ENCODE data around the gene TRIO. TPM values are rescaled to one million over a fixed set of nuclear protein-coding genes. Genes with fewer than 3 reads are reported as not detected.

Gene TRIO
- total RNA-seq, 1 experiment from 2014 or later = 68.4 TPM

DNA sequence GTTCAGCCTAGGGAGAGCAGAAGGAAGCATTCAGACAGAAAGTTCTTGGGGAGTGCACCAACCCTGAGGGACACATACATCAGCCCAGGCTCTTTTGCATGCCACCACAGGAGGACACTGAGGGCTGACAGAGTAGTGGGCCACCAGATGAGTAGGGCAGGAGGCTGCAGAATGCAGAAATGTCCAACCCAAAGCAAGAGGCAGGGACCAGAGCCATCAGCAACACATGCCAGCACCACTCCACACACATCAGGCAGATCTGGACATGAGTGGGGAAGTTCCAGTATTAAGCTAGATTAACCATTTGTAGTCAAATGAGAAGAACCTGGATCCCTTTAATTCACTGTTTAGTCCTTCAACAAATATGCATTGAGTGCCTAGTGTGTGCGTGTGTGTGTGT is 402.7 kb downstream of the TRIO start:
- CTCF ChIA-PET = no interaction called here
- no peaks in the 10 kb centered on the region for H3K79me2 ChIP-seq (ENCODE audit: insufficient read depth, low read length)
- peaks cover 0 to 6% of the 10 kb centered on the region in 2 experiments; a peak in 1 of 4 replicates for H3K9me3 ChIP-seq (ENCODE audit: control insufficient read depth in 1 of 2, insufficient read depth in 1 of 2, low read depth in 1 of 2, low read length in 2 of 2)
- BruUV-seq (replicated peaks) = no TSS peak
- H4K20me1 ChIP-seq (ENCODE audit: insufficient read depth) = no peaks in the 10 kb centered on the region
- H3K27me3 ChIP-seq (ENCODE audit: insufficient read depth, low read length) = peaks cover 25% of the 10 kb centered on the region; the same call in 1 of the 2 replicates
- no peak for TF ChIP-seq REST (IDR thresholded peaks at IDR 0.05; ENCODE audit: low read depth)
- no peak for TF ChIP-seq ZFX (IDR thresholded peaks at IDR 0.05)
- TF ChIP-seq MAX (IDR thresholded peaks at IDR 0.05) = no peak
- no peak for TF ChIP-seq POLR2A (IDR thresholded peaks at IDR 0.05; ENCODE audit: borderline replicate concordance, extremely low read depth, insufficient read depth, insufficient read length)
- no peak for TF ChIP-seq TCF7L2 (IDR thresholded peaks at IDR 0.05; ENCODE audit: borderline replicate concordance, extremely low read depth, insufficient read depth, insufficient read length)
- TF ChIP-seq EZH2 (IDR thresholded peaks at IDR 0.05) = no peak
- TF ChIP-seq POLR2AphosphoS5 (IDR thresholded peaks at IDR 0.05; ENCODE audit: low read depth, low read length) = no peak
- TF ChIP-seq, protein P1, sequence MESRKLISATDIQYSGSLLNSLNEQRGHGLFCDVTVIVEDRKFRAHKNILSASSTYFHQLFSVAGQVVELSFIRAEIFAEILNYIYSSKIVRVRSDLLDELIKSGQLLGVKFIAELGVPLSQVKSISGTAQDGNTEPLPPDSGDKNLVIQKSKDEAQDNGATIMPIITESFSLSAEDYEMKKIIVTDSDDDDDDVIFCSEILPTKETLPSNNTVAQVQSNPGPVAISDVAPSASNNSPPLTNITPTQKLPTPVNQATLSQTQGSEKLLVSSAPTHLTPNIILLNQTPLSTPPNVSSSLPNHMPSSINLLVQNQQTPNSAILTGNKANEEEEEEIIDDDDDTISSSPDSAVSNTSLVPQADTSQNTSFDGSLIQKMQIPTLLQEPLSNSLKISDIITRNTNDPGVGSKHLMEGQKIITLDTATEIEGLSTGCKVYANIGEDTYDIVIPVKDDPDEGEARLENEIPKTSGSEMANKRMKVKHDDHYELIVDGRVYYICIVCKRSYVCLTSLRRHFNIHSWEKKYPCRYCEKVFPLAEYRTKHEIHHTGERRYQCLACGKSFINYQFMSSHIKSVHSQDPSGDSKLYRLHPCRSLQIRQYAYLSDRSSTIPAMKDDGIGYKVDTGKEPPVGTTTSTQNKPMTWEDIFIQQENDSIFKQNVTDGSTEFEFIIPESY (IDR thresholded peaks at IDR 0.05; ENCODE audit: extremely low read depth, insufficient replicate concordance, low read length) = no peak
- TF ChIP-seq, protein P2, sequence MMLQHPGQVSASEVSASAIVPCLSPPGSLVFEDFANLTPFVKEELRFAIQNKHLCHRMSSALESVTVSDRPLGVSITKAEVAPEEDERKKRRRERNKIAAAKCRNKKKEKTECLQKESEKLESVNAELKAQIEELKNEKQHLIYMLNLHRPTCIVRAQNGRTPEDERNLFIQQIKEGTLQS (IDR thresholded peaks at IDR 0.05) = no peak
- no peak for TF ChIP-seq CBX3 (IDR thresholded peaks at IDR 0.05; ENCODE audit: low read depth)
- RAD21 ChIA-PET (ENCODE audit: low non-redundant PET in 1 of 2, low total read pairs in 2 of 2, uncharacterized antibody in 2 of 2, unreplicated experiment in 2 of 2) = no interaction called here
- no peaks in the 10 kb centered on the region for H3K9me2 ChIP-seq (ENCODE audit: insufficient read depth)
- intact Hi-C loops (cut with micrococcal nuclease) = no loop called here
- H3K27ac ChIP-seq (ENCODE audit: low read depth, low read length) = no peak overlapping the region
- H3K4me1 ChIP-seq (ENCODE audit: control insufficient read depth in 1 of 2, insufficient read depth in 2 of 2, low read length in 2 of 2) = no peaks in the 10 kb centered on the region
- no peak overlapping the region for H3K4me2 ChIP-seq (ENCODE audit: low read length)
- no peak overlapping the region for H2AFZ ChIP-seq (ENCODE audit: low read depth, low read length, poor library complexity, severe bottlenecking)
- no peak for ATAC-seq
- no peak overlapping the region for H3K4me3 ChIP-seq (replicated peaks in 1 of 2; ENCODE audit: low read depth in 1 of 2, low read length in 2 of 2)
- no peak for DNase-seq (ENCODE audit: low read depth, low spot score)
- H3K36me3 ChIP-seq (ENCODE audit: control insufficient read depth in 1 of 2, insufficient read depth in 2 of 2, low read length in 2 of 2) = no peaks in the 10 kb centered on the region
- H3K9ac ChIP-seq (ENCODE audit: low read length) = no peak overlapping the region
- POLR2A ChIA-PET = no interaction called here

Data from HCT116 (cell line).